HG02973 (cell line): ENCODE data around the gene GNG14.
A peak's percentile ranks its signal among the peaks of the same experiment; 100 is the strongest.
"Not testable (repeated sequence)": the region's sequence is repeated elsewhere in the genome, so short reads cannot be mapped to it uniquely, and the experiment has no call there.

Experiments used
- ATAC-seq: cut with Tn5 transposase; IDR thresholded peaks from one replicate; pipeline ENCODE4 v1.9.1; 2021; ENCODE audit warnings: moderate library complexity; ENCODE audit not compliant: unreplicated experiment

Gene GNG14

GRCh38 chr19:12722566-12723380 lies 35.0 kb downstream of the GNG14 start:
- ATAC-seq = peak; percentile 61

DNA sequence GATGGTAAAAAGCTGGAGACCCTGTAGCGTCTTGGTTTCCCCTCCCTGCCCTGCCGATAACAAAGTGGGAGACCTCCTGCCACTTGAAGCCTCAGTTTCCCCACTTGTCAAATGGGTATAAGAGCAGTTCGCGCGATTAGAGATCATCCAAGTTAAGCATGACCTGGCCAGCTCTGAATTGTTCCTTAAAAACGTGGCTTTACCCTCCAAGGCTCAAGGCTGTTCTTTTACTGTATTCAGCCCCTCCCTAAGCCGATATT lies 35.5 kb downstream of the GNG14 start:
- ATAC-seq = no peak

GRCh38 chr19:12723641-12724426 lies 36.0 kb downstream of the GNG14 start, which contains the start of gene TNPO2:
Gene TNPO2 (minus strand): TSS chr19:12723932. CDS start chr19:12720977, 2,955 bp downstream.
- no peak for ATAC-seq

GRCh38 chr19:12725612-12726011 lies 37.8 kb downstream of the GNG14 start:
- not testable (repeated sequence) for ATAC-seq

DNA sequence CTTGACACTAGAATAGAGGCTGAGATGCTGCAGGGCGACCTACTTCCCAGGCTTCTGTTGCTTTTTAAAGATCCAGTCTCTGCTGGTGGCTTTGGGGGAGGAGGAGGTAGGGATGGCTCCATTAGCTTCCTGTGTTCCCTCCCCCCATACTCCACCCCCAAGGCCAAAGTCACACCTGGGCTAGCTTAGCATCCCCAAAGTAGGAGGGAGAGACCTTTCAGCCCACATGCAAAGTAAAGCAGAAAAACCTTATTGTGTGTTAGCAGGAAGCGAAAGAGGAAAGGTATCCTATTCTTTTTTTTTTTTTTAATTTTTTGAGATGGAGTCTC lies 39.2 kb downstream of the GNG14 start:
- no peak for ATAC-seq

DNA sequence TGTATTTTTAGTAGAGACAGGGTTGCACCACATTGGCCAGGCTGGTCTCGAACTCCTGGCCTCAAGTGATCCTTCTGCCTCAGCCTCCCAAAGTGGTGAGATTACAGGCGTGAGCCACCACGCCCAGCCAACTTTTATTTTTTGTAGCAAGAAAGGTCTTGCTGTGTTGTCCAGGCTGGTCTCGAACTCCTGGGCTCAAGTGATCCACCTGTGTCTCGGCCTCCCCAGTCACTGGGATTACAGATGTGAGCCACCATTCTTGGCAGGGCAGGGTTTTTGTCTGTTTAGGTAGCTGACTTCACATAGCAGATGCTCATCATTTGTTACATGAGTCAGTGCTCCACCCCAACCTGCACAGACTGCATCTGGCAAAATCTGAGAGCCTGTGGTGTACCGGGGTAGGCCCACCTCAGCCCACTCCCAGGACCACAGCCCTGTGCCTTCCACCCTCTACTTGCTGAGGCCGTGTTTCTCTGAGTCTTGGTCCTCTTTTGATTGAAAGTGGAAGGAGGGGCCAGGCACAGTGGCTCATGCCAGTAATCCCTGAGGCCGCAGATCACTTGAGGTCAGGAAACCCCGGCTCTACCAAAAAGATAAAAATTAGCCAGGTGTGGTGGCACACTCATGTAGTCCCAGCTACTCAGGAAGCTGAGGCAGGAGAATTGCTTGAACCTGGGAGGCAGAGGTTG lies 40.1 kb downstream of the GNG14 start:
- ATAC-seq = no peak

GRCh38 chr19:12730064-12730463 lies 42.3 kb downstream of the GNG14 start:
- ATAC-seq = no peak

- no peak for ATAC-seq
Observed at GRCh38 chr19:12731337-12731736, 43.5 kb downstream of the GNG14 start.

DNA sequence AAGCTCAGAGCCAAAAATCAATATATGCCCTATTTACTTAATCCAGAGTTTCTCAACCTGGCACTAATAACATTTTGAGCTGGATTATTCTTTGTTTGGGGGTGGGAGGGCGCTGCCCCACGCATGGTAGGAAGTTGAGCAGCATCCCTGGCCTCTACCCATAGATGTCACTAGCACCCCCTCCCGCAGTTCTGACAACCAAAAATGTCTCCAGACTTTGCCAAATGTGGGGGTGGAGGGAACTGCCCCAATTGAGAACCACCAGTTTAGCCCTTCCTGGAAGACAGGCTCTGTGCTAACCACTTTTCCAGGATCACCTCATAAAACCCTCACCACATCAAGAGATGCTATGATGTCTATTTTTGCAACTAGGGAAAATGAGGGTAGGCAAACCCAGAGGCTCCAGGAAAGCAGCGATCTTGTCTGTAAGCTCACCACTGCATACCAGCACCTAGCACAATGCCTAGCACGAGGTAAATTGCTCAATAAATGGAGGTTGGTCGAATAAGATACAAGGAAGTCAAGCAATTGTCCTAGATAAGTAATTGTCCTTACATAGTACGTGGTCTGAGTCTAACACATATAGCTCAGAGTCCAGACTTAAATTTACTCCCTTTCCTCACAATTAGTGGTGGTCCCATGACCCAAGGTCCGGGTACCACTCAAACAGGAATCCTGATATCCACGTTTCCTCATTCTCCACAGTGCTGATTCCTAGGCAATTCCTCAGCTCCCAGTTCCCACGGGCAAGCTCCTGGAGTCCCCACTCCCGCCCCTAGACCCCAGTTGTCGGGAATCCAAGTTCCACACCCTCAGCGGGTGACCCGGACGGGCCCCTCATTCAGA lies 45.8 kb downstream of the GNG14 start:
- no peak for ATAC-seq

GRCh38 chr19:12736995-12737834 lies 49.4 kb downstream of the GNG14 start, which contains the start of gene GET3:
Gene GET3 (plus strand): TSS chr19:12737497. CDS start chr19:12737506, 9 bp downstream.
- ATAC-seq = peak; percentile 65

DNA sequence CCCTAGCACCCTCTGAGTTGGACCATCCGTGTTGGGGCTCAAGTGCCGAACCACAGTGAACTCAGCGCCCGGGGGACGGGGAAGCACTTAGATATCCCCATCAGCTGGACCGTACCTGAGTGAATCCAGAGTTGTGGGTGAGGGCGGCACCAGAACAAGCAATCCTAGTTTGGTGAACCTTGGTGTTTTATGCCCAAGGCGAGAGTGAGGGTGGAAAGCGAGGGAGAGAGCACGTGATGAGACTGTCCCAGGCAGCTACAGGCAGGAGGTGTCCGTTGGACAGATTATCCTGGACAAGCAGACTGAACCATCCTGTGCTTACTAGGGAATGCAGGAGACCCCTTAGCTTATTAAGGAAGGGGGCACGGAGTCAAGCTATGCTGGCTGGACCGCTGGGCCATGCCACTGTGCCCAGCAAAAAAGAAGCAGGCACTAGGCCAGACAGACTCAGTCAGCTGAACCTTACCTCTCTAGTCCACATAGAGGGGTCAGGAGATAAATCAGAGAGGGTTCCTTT lies 50.1 kb downstream of the GNG14 start:
- ATAC-seq = no peak
